ENCODE results near the gene CIT. TPM values are rescaled to one million over a fixed set of nuclear protein-coding genes. Genes with fewer than 3 reads are reported as not detected.

CIT gene
- total RNA-seq, 1 donor from 2014 or later = 98.5 TPM

DNA sequence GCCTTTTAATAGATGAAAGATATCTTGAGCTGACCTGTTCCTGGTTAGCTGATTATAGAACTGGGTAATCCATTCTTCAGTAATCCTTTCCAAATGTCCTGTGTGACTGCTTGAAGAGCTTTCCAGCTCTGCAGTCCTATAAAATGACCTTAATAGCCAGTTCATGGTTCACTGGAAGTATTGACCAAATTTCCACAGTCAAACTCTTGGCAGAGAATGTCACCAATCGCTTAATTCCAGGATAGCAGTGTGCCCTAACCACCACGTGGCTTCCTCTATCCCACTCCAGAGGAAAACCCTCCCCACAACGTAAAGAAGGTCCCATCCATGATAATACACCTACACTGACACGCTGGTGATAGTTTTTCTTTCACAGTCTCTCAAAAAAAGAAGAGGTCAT, 191.7 kb downstream of the CIT start:
- Histone ChIP-seq H3K9me3 (ENCODE audit: low read depth) (no peaks in the 10 kb centered on the region), H3K4me3 (no peak overlapping the region), H3K4me2 (no peak overlapping the region), H2AFZ (replicated peaks) (no peak overlapping the region), H3K9ac (no peak overlapping the region), H3K4me1 (no peaks in the 10 kb centered on the region), H3K36me3 (no peaks in the 10 kb centered on the region), H3F3A (ENCODE audit: low read depth) (peaks cover 12% of the 10 kb centered on the region), H4K20me1 (ENCODE audit: low read depth) (no peaks in the 10 kb centered on the region), H3K27ac (no peak overlapping the region), H3K27me3 (no peaks in the 10 kb centered on the region), H3K79me2 (ENCODE audit: low read depth) (no peaks in the 10 kb centered on the region)
- Mint-ChIP-seq H3K36me3 (peaks cover 26% of the 10 kb centered on the region), H3K4me3 (no peak overlapping the region), H3K4me1 (no peaks in the 10 kb centered on the region), H3K27me3 (ENCODE audit: insufficient read depth, low read depth) (no peaks in the 10 kb centered on the region), H3K27ac (no peak overlapping the region), H3K9me3 (no peaks in the 10 kb centered on the region)
- no peak for DNase-seq (ENCODE audit: low spot score)
- TF ChIP-seq, protein P1, sequence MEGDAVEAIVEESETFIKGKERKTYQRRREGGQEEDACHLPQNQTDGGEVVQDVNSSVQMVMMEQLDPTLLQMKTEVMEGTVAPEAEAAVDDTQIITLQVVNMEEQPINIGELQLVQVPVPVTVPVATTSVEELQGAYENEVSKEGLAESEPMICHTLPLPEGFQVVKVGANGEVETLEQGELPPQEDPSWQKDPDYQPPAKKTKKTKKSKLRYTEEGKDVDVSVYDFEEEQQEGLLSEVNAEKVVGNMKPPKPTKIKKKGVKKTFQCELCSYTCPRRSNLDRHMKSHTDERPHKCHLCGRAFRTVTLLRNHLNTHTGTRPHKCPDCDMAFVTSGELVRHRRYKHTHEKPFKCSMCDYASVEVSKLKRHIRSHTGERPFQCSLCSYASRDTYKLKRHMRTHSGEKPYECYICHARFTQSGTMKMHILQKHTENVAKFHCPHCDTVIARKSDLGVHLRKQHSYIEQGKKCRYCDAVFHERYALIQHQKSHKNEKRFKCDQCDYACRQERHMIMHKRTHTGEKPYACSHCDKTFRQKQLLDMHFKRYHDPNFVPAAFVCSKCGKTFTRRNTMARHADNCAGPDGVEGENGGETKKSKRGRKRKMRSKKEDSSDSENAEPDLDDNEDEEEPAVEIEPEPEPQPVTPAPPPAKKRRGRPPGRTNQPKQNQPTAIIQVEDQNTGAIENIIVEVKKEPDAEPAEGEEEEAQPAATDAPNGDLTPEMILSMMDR (IDR thresholded peaks at IDR 0.05) = no peak
- no peak for TF ChIP-seq EZH2phosphoT487 (IDR thresholded peaks at IDR 0.05)
- no peak for TF ChIP-seq EZH2 (IDR thresholded peaks at IDR 0.05)

DNA sequence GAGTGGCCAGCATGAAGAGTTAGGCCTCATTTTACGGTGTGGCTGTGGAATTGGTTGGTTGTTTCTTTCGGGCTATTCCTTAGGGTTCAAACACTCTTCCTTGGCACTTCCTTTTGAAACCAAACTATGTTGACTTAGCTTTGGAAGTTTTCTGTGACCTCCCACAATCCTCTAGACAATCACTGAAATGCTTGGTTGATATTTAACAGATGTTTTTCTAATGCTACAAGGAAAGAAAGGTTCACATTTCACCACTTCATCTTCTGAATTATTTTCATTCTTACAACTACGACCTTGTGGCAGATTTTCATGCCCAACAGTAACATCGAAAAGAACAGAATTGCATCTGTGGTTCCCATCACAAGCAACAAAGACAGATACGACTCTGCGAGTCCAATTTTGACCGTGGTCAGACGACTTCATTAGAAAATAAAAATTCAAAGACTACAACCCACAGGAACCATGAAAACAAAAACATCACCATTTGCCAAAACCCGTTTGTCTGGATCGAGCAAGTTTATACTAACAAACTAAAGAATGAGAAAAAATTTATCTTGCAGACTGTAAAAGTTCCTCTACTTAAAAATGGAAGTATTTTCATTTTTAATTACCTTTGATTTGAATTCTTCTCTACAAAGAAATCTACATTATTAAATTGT, 192.3 kb downstream of the CIT start:
- TF ChIP-seq, protein P1 (IDR thresholded peaks at IDR 0.05) = no peak
- no peak for TF ChIP-seq EZH2 (IDR thresholded peaks at IDR 0.05)
- TF ChIP-seq EZH2phosphoT487 (IDR thresholded peaks at IDR 0.05) = no peak

DNA sequence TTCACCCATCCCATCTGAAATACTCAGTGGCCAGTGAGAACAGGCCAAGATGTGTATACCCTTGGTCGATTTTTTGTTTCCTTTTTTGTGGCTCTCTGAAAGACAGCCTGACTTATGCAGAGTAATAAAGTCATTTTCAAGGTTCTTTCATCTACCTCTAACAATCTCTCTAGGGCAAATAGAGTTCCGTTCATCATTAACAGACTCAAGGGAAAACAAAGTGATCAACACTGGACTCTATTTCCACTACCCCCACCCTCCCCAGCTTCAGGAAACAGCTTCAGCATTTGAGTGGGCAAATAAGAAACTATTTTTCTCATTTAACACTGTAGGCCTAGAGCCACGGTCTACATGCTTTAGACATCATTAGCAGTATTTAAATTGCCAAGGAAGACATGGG, 193.3 kb downstream of the CIT start:
- H2AFZ ChIP-seq (replicated peaks) = no peak overlapping the region
- H3K27me3 ChIP-seq = no peaks in the 10 kb centered on the region
- peaks cover 7% of the 10 kb centered on the region for H4K20me1 ChIP-seq (ENCODE audit: low read depth)
- H3F3A ChIP-seq (ENCODE audit: low read depth) = peaks cover 19% of the 10 kb centered on the region
- peaks cover 8% of the 10 kb centered on the region for H3K4me1 ChIP-seq
- no peak overlapping the region for H3K27ac ChIP-seq
- Mint-ChIP-seq H3K4me3 (no peak overlapping the region), H3K9me3 (no peaks in the 10 kb centered on the region), H3K36me3 (peaks cover 29% of the 10 kb centered on the region), H3K27me3 (ENCODE audit: insufficient read depth, low read depth) (no peaks in the 10 kb centered on the region), H3K27ac (no peak overlapping the region), H3K4me1 (peaks cover 4% of the 10 kb centered on the region)
- H3K79me2 ChIP-seq (ENCODE audit: low read depth) = no peaks in the 10 kb centered on the region
- no peaks in the 10 kb centered on the region for H3K36me3 ChIP-seq
- no peak overlapping the region for H3K4me3 ChIP-seq
- H3K4me2 ChIP-seq = no peak overlapping the region
- H3K9me3 ChIP-seq (ENCODE audit: low read depth) = no peaks in the 10 kb centered on the region
- TF ChIP-seq, protein P1 (IDR thresholded peaks at IDR 0.05) = no peak
- TF ChIP-seq EZH2 (IDR thresholded peaks at IDR 0.05) = no peak
- no peak for TF ChIP-seq EZH2phosphoT487 (IDR thresholded peaks at IDR 0.05)
- H3K9ac ChIP-seq = no peak overlapping the region
- DNase-seq (ENCODE audit: low spot score) = no peak

More for the DNA sequence above, 192.3 kb downstream of the CIT start:
- Histone ChIP-seq H3K36me3 (no peaks in the 10 kb centered on the region), H3K27ac (peak overlapping the region; percentile 53), H3F3A (ENCODE audit: low read depth) (peaks cover 12% of the 10 kb centered on the region), H3K4me2 (no peak overlapping the region), H3K9me3 (ENCODE audit: low read depth) (no peaks in the 10 kb centered on the region), H3K27me3 (no peaks in the 10 kb centered on the region), H3K9ac (no peak overlapping the region), H2AFZ (replicated peaks) (no peak overlapping the region), H3K79me2 (ENCODE audit: low read depth) (no peaks in the 10 kb centered on the region), H3K4me3 (no peak overlapping the region), H4K20me1 (ENCODE audit: low read depth) (no peaks in the 10 kb centered on the region), H3K4me1 (no peaks in the 10 kb centered on the region)
- no peak overlapping the region for H3K4me3 Mint-ChIP-seq
- no peaks in the 10 kb centered on the region for H3K9me3 Mint-ChIP-seq
- H3K27me3 Mint-ChIP-seq (ENCODE audit: insufficient read depth, low read depth) = no peaks in the 10 kb centered on the region
- H3K4me1 Mint-ChIP-seq = no peaks in the 10 kb centered on the region
- no peak for DNase-seq (ENCODE audit: low spot score)
- peaks cover 27% of the 10 kb centered on the region for H3K36me3 Mint-ChIP-seq
- H3K27ac Mint-ChIP-seq = no peak overlapping the region

Data from neural progenitor cell (in vitro differentiated cells).